OCI-LY1 (cell line): ENCODE results near the gene DOCK4.

ENCODE experiments used
- H2AFZ ChIP-seq: fragments of 200-600 bp; sonication (generic), shearing (Covaris generic); 2 replicates; pipeline ENCODE4 v1.6.0; 2014; ENCODE audit warnings: antibody characterized with exemption, mild to moderate bottlenecking, low read length
- H3F3A ChIP-seq: fragments of 200-600 bp; sonication (generic), shearing (Covaris generic); 2 replicates; pipeline ENCODE4 v1.6.0; 2014; ENCODE audit warnings: mild to moderate bottlenecking, antibody characterized with exemption, low read length, moderate library complexity; ENCODE audit not compliant: insufficient read depth
- H3K27ac ChIP-seq: fragments of 200-600 bp; sonication (generic); 2 replicates; pipeline ENCODE4 v1.5.1; 2014; ENCODE audit warnings: low read length, mixed run types, mild to moderate bottlenecking, low read depth; ENCODE audit not compliant: poor library complexity, severe bottlenecking
- H3K27me3 ChIP-seq: fragments of 200-600 bp; sonication (generic); 2 replicates; pipeline ENCODE4 v1.6.0; 2014; ENCODE audit warnings: antibody characterized with exemption, mild to moderate bottlenecking, low read length, moderate library complexity; ENCODE audit not compliant: insufficient read depth
- H3K36me3 ChIP-seq: fragments of 200-600 bp; sonication (generic); 2 replicates; pipeline ENCODE4 v1.6.1; 2014; ENCODE audit warnings: mild to moderate bottlenecking, antibody characterized with exemption, low read length, moderate library complexity, mixed read lengths; ENCODE audit not compliant: insufficient read depth
- H3K4me1 ChIP-seq: fragments of 200-600 bp; sonication (generic); 2 replicates; pipeline ENCODE4 v1.5.1; 2014; ENCODE audit warnings: mild to moderate bottlenecking, low read length, moderate library complexity; ENCODE audit not compliant: insufficient read depth, severe bottlenecking
- H3K4me2 ChIP-seq: fragments of 200-600 bp; sonication (generic), shearing (Covaris generic); 2 replicates; pipeline ENCODE4 v1.6.1; 2014; ENCODE audit warnings: low read length
- H3K4me3 ChIP-seq: fragments of 200-600 bp; sonication (generic); 2 replicates; pipeline ENCODE4 v1.5.1; 2014; ENCODE audit warnings: low read length, low read depth, mild to moderate bottlenecking, mixed read lengths; ENCODE audit not compliant: poor library complexity, severe bottlenecking
- H3K79me2 ChIP-seq: fragments of 200-600 bp; shearing (Covaris generic); 2 replicates; pipeline ENCODE4 v1.6.1; 2016; ENCODE audit warnings: mixed run types, low read length, mixed read lengths; ENCODE audit not compliant: insufficient read depth
- H3K9ac ChIP-seq: fragments of 200-600 bp; sonication (generic), shearing (Covaris generic); 2 replicates; pipeline ENCODE4 v1.6.1; 2014; ENCODE audit warnings: mild to moderate bottlenecking, low read length, mixed read lengths
- H3K9me2 ChIP-seq: fragments of 200-600 bp; sonication (generic), shearing (Covaris generic); 2 replicates; pipeline ENCODE4 v1.6.1; 2014; ENCODE audit warnings: low read depth, mild to moderate bottlenecking, low read length, mixed read lengths
- H3K9me3 ChIP-seq: fragments of 200-600 bp; shearing (Covaris generic); 2 replicates; pipeline ENCODE4 v1.6.1; 2014; ENCODE audit warnings: low read length, mixed read lengths
- H4K20me1 ChIP-seq: fragments of 200-600 bp; sonication (generic), shearing (Covaris generic); 2 replicates; pipeline ENCODE4 v1.6.0; 2016; ENCODE audit warnings: mild to moderate bottlenecking, low read length; ENCODE audit not compliant: insufficient read depth
- CTCF ChIP-seq: fragments of 200-600 bp; sonication (generic), shearing (Covaris generic); IDR thresholded peaks from 2 replicates; pipeline ENCODE4 v1.5.1; 2017; ENCODE audit warnings: mild to moderate bottlenecking, antibody characterized with exemption, low read length, moderate library complexity, mixed read lengths
- EZH2 ChIP-seq: fragments of 200-600 bp; sonication (generic), shearing (Covaris generic); IDR thresholded peaks from 2 replicates; pipeline ENCODE4 v1.8.0; 2017; ENCODE audit warnings: borderline replicate concordance, mixed run types, mild to moderate bottlenecking, antibody characterized with exemption, low read length, moderate library complexity, mixed read lengths

DOCK4 gene

GRCh38 chr7:112065758-112066157 is 140.4 kb downstream of the DOCK4 start:
- Histone ChIP-seq H3K4me2 (no peak overlapping the region), H3F3A (no peaks in the 10 kb centered on the region), H3K36me3 (no peaks in the 10 kb centered on the region), H3K9ac (no peak overlapping the region), H3K27me3 (no peaks in the 10 kb centered on the region), H3K27ac (no peak overlapping the region), H3K9me3 (no peaks in the 10 kb centered on the region), H3K9me2 (no peaks in the 10 kb centered on the region), H3K4me1 (no peaks in the 10 kb centered on the region), H4K20me1 (no peaks in the 10 kb centered on the region), H3K79me2 (no peaks in the 10 kb centered on the region), H3K4me3 (no peak overlapping the region), H2AFZ (no peak overlapping the region)
- no peak for TF ChIP-seq CTCF
- TF ChIP-seq EZH2: no peak

DNA sequence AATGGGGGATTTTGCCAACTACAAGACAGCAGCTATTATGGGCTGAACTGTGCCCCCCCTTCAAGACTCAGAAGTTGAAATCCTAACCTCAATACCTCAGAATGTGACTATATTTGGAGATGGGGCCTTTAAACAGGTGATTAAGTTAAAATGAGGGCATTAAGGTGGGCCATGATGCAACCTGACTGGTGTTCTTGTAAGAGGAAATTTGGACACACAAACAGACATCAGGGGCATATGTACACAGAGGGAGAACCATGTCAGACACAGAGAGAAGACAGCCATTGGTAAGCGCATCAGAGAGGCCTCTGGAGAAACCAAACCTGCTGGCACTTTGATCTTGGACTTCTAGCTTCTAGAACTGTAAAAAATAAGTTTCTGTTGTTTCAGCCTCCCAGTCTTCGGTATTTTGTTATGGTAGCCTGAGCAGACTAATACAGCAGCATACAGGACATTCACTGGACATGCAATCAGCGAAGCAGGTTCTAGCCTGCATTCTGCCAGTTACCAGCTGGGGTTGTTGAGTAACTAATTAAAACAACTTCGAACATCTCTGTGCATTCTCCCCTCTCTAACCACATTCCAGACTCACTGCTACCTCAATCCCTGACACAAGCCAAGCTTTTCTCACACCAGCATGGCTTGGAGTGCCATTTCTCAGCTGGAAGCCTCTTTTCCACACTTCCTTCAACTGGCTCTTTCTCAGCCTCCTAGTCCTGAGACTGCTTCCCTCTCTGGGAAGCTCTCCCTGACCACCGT is 141.4 kb downstream of the DOCK4 start:
- Histone ChIP-seq H3K36me3 (no peaks in the 10 kb centered on the region), H3K27ac (no peak overlapping the region), H3K27me3 (no peaks in the 10 kb centered on the region), H3K4me2 (no peak overlapping the region), H3K9ac (no peak overlapping the region), H3K9me3 (no peaks in the 10 kb centered on the region), H2AFZ (no peak overlapping the region), H3K4me1 (no peaks in the 10 kb centered on the region), H4K20me1 (no peaks in the 10 kb centered on the region), H3K79me2 (no peaks in the 10 kb centered on the region), H3K4me3 (no peak overlapping the region), H3F3A (no peaks in the 10 kb centered on the region), H3K9me2 (no peaks in the 10 kb centered on the region)
- TF ChIP-seq EZH2 (no peak), CTCF (no peak)

GRCh38 chr7:112063974-112064373 is 142.2 kb downstream of the DOCK4 start:
- Histone ChIP-seq H3K4me3 (no peak overlapping the region), H2AFZ (no peak overlapping the region), H3K79me2 (no peaks in the 10 kb centered on the region), H3K9me2 (no peaks in the 10 kb centered on the region), H3F3A (no peaks in the 10 kb centered on the region), H3K27ac (no peak overlapping the region), H3K36me3 (no peaks in the 10 kb centered on the region), H3K9ac (no peak overlapping the region), H4K20me1 (no peaks in the 10 kb centered on the region), H3K27me3 (no peaks in the 10 kb centered on the region), H3K4me1 (no peaks in the 10 kb centered on the region), H3K4me2 (no peak overlapping the region), H3K9me3 (no peaks in the 10 kb centered on the region)
- TF ChIP-seq EZH2: no peak
- no peak for TF ChIP-seq CTCF
